Esophagus squamous epithelium (tissue), 5 donors: Measurements from ENCODE around the gene CYP2C18. TPM values are rescaled to one million over a fixed set of nuclear protein-coding genes. Genes with fewer than 3 reads are reported as not detected.
"Not testable (repeated sequence)": the region's sequence is repeated elsewhere in the genome, so short reads cannot be mapped to it uniquely, and the experiment has no call there.

Source experiments
- DNase-seq: peaks from one replicate; lab custom pipeline; 2025; lab: John Stamatoyannopoulos, UW
- H3K27ac ChIP-seq, 4 donors: fragments of 200-600 bp; sonication (generic); one replicate each; pipeline ENCODE4 v1.5.1; 2016 to 2019; ENCODE audit warnings: mild to moderate bottlenecking in 1 of 4
- H3K27me3 ChIP-seq, 4 donors: fragments of 200-600 bp; sonication (generic); 1 replicate in 3 of 4; 2 replicates in 1 of 4; pipeline versions ENCODE4 v1.5.1 to v1.6.0; 2017 to 2021; ENCODE audit warnings: antibody characterized with exemption in 1 of 4
- H3K36me3 ChIP-seq, 3 donors: fragments of 200-600 bp; sonication (generic); one replicate each; pipeline ENCODE4 v1.5.1; 2016 to 2019
- H3K4me1 ChIP-seq, 3 donors: fragments of 200-600 bp; sonication (generic); one replicate each; pipeline ENCODE4 v1.5.1; 2017 to 2019
- H3K4me3 ChIP-seq, 4 donors: fragments of 200-600 bp; sonication (generic); 1 replicate in 3 of 4; 2 replicates in 1 of 4; pipeline ENCODE4 v1.5.1; 2016 to 2019; ENCODE audit warnings: mild to moderate bottlenecking in 2 of 4, moderate library complexity in 1 of 4
- H3K9me3 ChIP-seq, 3 donors: fragments of 200-600 bp; sonication (generic); one replicate each; pipeline ENCODE4 v1.5.1; 2016 to 2019
- CTCF ChIP-seq, 6 experiments: fragments of 450-650 bp in 4 of 6; fragments of 200-600 bp in 2 of 6; sonication (generic) in 2 of 6; IDR thresholded peaks; one replicate each; pipeline ENCODE4 v1.5.1; 2016 to 2019; ENCODE audit warnings: antibody characterized with exemption in 6 of 6, mild to moderate bottlenecking in 4 of 6, moderate library complexity in 4 of 6
- POLR2A ChIP-seq, 4 donors: fragments of 450-650 bp; IDR thresholded peaks; one replicate each; pipeline ENCODE4 v1.6.1; 2017; ENCODE audit warnings: antibody characterized with exemption in 4 of 4, mild to moderate bottlenecking in 4 of 4, moderate library complexity in 3 of 4
- WGBS, 2 donors: methylation state at CpG; one replicate each; pipeline ENCODE4 v1.1.5; 2018; 5-methylcytosine and 5-hydroxymethylcytosine counted together
- intact Hi-C: fragments of 100-400 bp; cut with DNase I; formaldehyde crosslinking; loops from one replicate; pipeline ENCODE4 v1.15.0; 2022
- total RNA-seq, 4 donors: library from RNA; depleted of rRNA; stranded (reverse); fragments of >200 nt; gene quantifications; one replicate each; pipeline ENCODE4 v1.1.0, GENCODE V29; 2016
- donor health status: DM: yes; HTN: yes; CAD: no.

CYP2C18 gene
- total RNA-seq: 10 to 100 TPM; 28.0 to 53.5 (median 39.8) TPM

GRCh38 chr10:94683214-94684054 is at the start of gene CYP2C18:
CYP2C18 (plus strand) TSS chr10:94683729; CDS start chr10:94683820, 91 bp downstream.
- intact Hi-C loops: no loop called here
- no peaks in the 10 kb centered on the region for H3K9me3 ChIP-seq
- WGBS, 2 donors: 43 to 52% methylated on average over 8 to 10 of the region's 10 CpGs
- TF ChIP-seq CTCF (IDR thresholded peaks at IDR 0.05) (no peak), POLR2A (IDR thresholded peaks at IDR 0.05) (peak in 2 of 4 donors; percentile 25 to 50)
- H3K4me1 ChIP-seq: peaks cover 0 to 42% (median 0%) of the 10 kb centered on the region in 3 donors
- peak within 1 kb of the TSS; percentile 20 to 39 (median 34) for H3K4me3 ChIP-seq
- DNase-seq: no peak
- H3K27ac ChIP-seq: peak within 1 kb of the TSS; percentile 61 to 84 (median 74)
- no peaks in the 10 kb centered on the region for H3K27me3 ChIP-seq
- H3K36me3 ChIP-seq: no peaks in the 10 kb centered on the region

GRCh38 chr10:94638097-94638496 is 45.4 kb upstream of the CYP2C18 start:
- WGBS, 2 donors: 95 to 96% methylated on average over 4 of the region's 4 CpGs
- peaks cover 0 to 14% (median 9%) of the 10 kb centered on the region in 3 donors for H3K9me3 ChIP-seq
- H3K36me3 ChIP-seq, H3K4me3 ChIP-seq, H3K27me3 ChIP-seq, H3K4me1 ChIP-seq, intact Hi-C loops, H3K27ac ChIP-seq, DNase-seq: not testable (repeated sequence)

- no peak overlapping the region for H3K27ac ChIP-seq
- TF ChIP-seq POLR2A (IDR thresholded peaks at IDR 0.05) (no peak), CTCF (IDR thresholded peaks at IDR 0.05) (no peak)
- H3K9me3 ChIP-seq: peaks cover 0 to 10% (median 9%) of the 10 kb centered on the region in 3 donors
- WGBS, 2 donors: 71 to 100% methylated on average over 1 of the region's 8 CpGs
- H3K4me1 ChIP-seq: no peaks in the 10 kb centered on the region
- H3K27me3 ChIP-seq: no peaks in the 10 kb centered on the region
- H3K4me3 ChIP-seq: no peak overlapping the region
- no peak for DNase-seq
- H3K36me3 ChIP-seq: no peaks in the 10 kb centered on the region
- intact Hi-C loops: no loop called here
Observed at GRCh38 chr10:94639902-94640301, 43.6 kb upstream of the CYP2C18 start.

DNA sequence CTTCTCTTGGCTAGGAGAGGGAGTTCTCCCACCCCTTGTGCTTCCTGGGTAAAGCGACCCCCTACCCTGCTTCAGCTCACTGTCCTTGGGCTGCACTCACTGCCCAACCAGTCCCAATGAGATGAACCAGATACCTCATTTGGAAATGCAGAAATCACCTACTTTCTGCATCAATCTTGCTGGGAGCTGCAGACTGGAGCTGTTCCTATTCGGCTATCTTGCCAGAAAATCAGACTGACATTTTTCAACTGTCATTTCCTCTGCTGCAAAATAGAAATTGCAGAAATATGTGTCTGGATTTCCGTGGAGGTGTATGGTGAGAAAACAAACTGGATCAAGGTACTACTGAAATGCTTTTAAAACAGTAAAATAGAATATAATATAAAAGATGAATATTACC is 43.0 kb upstream of the CYP2C18 start:
- Histone ChIP-seq H3K36me3 (no peaks in the 10 kb centered on the region), H3K27ac (no peak overlapping the region), H3K4me1 (no peaks in the 10 kb centered on the region), H3K27me3 (no peaks in the 10 kb centered on the region), H3K9me3 (peaks cover 0 to 10% (median 9%) of the 10 kb centered on the region in 3 donors), H3K4me3 (no peak overlapping the region)
- no peak for DNase-seq
- intact Hi-C loops: no loop called here
- WGBS, 2 donors: 46 to 59% methylated on average over 2 to 3 of the region's 3 CpGs
- TF ChIP-seq POLR2A (IDR thresholded peaks at IDR 0.05) (no peak), CTCF (IDR thresholded peaks at IDR 0.05) (no peak)

DNA sequence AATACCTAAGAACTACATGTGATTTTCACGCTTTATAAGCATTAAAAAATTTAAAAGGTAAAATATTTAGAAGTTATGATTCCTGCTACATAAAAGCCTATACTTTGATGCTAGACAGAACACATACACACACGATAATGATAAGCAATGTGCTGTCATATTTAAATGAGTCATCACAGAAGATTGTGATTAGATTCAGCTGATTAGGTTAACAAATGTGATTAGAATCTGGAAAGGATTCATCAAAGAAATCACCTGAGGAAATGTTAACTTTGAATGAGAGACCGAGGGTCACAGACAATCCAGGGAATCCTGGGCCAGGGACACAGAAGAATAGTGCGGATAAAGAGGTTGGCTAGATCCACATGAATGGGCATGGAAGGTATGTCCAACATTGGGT is 42.0 kb upstream of the CYP2C18 start:
- Histone ChIP-seq H3K27me3 (no peaks in the 10 kb centered on the region), H3K4me3 (no peak overlapping the region), H3K27ac (no peak overlapping the region), H3K36me3 (no peaks in the 10 kb centered on the region), H3K9me3 (peaks cover 0 to 10% (median 9%) of the 10 kb centered on the region in 3 donors), H3K4me1 (no peaks in the 10 kb centered on the region)
- WGBS, 2 donors: 84 to 85% methylated on average over 4 of the region's 4 CpGs
- DNase-seq: no peak
- no peak for TF ChIP-seq POLR2A (IDR thresholded peaks at IDR 0.05)
- no peak for TF ChIP-seq CTCF (IDR thresholded peaks at IDR 0.05)
- intact Hi-C loops: no loop called here
